Measurements from ENCODE around the gene TMEM184B.

Gene TMEM184B

DNA sequence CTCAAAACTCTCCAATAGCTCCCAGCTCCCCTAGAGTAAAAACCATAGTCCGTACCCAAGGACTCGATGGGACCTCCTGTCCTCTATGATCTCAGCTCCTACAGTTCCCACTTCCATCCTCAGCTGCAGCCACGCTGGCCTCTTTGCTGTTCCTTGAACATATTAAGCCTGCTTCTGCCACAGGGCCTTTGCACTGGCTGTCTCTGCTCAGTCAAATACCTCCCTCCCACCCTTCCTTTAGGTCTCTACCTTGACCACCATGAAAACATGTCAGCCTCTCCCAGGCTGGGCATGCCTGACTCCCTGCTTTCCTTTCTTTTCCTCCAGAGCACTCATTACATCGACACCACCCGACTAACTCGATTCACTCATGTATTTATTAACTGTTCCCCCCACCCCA lies 24.5 kb downstream of the TMEM184B start:
- TF ChIP-seq CTCF (IDR thresholded peaks at IDR 0.05; ENCODE audit: insufficient read depth, low read length, poor library complexity, severe bottlenecking) (no peak), EZH2phosphoT487 (conservative IDR thresholded peaks at IDR 0.05; ENCODE audit: low read length) (no peak)
- H3K27me3 ChIP-seq (ENCODE audit: low read length): no peaks in the 10 kb centered on the region
- H3F3A ChIP-seq (ENCODE audit: insufficient read depth): no peaks in the 10 kb centered on the region
- no peaks in the 10 kb centered on the region for H4K20me1 ChIP-seq (ENCODE audit: low read depth, low read length)
- H3K79me2 ChIP-seq (ENCODE audit: insufficient read depth, low read length): no peaks in the 10 kb centered on the region
- no peaks in the 10 kb centered on the region for H3K36me3 ChIP-seq (ENCODE audit: low read length)
- no peaks in the 10 kb centered on the region for H3K9me3 ChIP-seq (ENCODE audit: insufficient read depth, low read length)
- no peak overlapping the region for H3K4me2 ChIP-seq (ENCODE audit: low read depth, low read length, poor library complexity, severe bottlenecking)
- no peaks in the 10 kb centered on the region for H3K9me2 ChIP-seq (replicated peaks; ENCODE audit: insufficient read depth, low read length)
- no peak overlapping the region for H3K27ac ChIP-seq (ENCODE audit: low read depth, low read length)
- H2AFZ ChIP-seq (ENCODE audit: low read depth, low read length, severe bottlenecking): no peak overlapping the region
- no peak overlapping the region for H3K4me3 ChIP-seq (ENCODE audit: insufficient read depth, low read length, poor library complexity, severe bottlenecking)
- H3K9ac ChIP-seq (ENCODE audit: low read length): no peak overlapping the region

GRCh38 chr22:38247713-38248112 lies 25.1 kb downstream of the TMEM184B start:
- Histone ChIP-seq H3K9me3 (ENCODE audit: insufficient read depth, low read length) (no peaks in the 10 kb centered on the region), H3K9ac (ENCODE audit: low read length) (no peak overlapping the region), H2AFZ (ENCODE audit: low read depth, low read length, severe bottlenecking) (no peak overlapping the region), H3K27me3 (ENCODE audit: low read length) (no peaks in the 10 kb centered on the region), H3K4me3 (ENCODE audit: insufficient read depth, low read length, poor library complexity, severe bottlenecking) (no peak overlapping the region), H3K27ac (ENCODE audit: low read depth, low read length) (no peak overlapping the region), H3K79me2 (ENCODE audit: insufficient read depth, low read length) (no peaks in the 10 kb centered on the region), H3F3A (ENCODE audit: insufficient read depth) (no peaks in the 10 kb centered on the region), H3K4me2 (ENCODE audit: low read depth, low read length, poor library complexity, severe bottlenecking) (no peak overlapping the region), H3K9me2 (replicated peaks; ENCODE audit: insufficient read depth, low read length) (no peaks in the 10 kb centered on the region), H4K20me1 (ENCODE audit: low read depth, low read length) (no peaks in the 10 kb centered on the region), H3K36me3 (ENCODE audit: low read length) (no peaks in the 10 kb centered on the region)
- TF ChIP-seq CTCF (IDR thresholded peaks at IDR 0.05; ENCODE audit: insufficient read depth, low read length, poor library complexity, severe bottlenecking): no peak
- TF ChIP-seq EZH2phosphoT487 (conservative IDR thresholded peaks at IDR 0.05; ENCODE audit: low read length): no peak

- Histone ChIP-seq H4K20me1 (ENCODE audit: low read depth, low read length) (no peaks in the 10 kb centered on the region), H3K79me2 (ENCODE audit: insufficient read depth, low read length) (no peaks in the 10 kb centered on the region), H3K36me3 (ENCODE audit: low read length) (no peaks in the 10 kb centered on the region), H3K9me3 (ENCODE audit: insufficient read depth, low read length) (no peaks in the 10 kb centered on the region), H3K4me3 (ENCODE audit: insufficient read depth, low read length, poor library complexity, severe bottlenecking) (no peak overlapping the region), H2AFZ (ENCODE audit: low read depth, low read length, severe bottlenecking) (no peak overlapping the region), H3K9me2 (replicated peaks; ENCODE audit: insufficient read depth, low read length) (no peaks in the 10 kb centered on the region), H3K27ac (ENCODE audit: low read depth, low read length) (no peak overlapping the region), H3K27me3 (ENCODE audit: low read length) (no peaks in the 10 kb centered on the region), H3K9ac (ENCODE audit: low read length) (no peak overlapping the region), H3K4me2 (ENCODE audit: low read depth, low read length, poor library complexity, severe bottlenecking) (no peak overlapping the region), H3F3A (ENCODE audit: insufficient read depth) (no peaks in the 10 kb centered on the region)
- TF ChIP-seq CTCF (IDR thresholded peaks at IDR 0.05; ENCODE audit: insufficient read depth, low read length, poor library complexity, severe bottlenecking) (no peak), EZH2phosphoT487 (conservative IDR thresholded peaks at IDR 0.05; ENCODE audit: low read length) (no peak)
These were observed 26.1 kb downstream of the TMEM184B start for GRCh38 chr22:38246692-38247091.

Data from SU-DHL-6 (cell line).